ACHN (cell line): ENCODE data around the gene ZEB2.
A peak's percentile ranks its signal among the peaks of the same experiment; 100 is the strongest.

Source experiments
- DNase-seq: peaks from one replicate; pipeline ENCODE4 v3.0.0-alpha.2; 2015
- in situ Hi-C: cut with HindIII; loops from 2 replicates; pipeline ENCODE4 v1.10.0; 2017; ENCODE audit warnings: low sequenced_read_pairs, low pct_ligation_motif_present, low pct_unique_long_range_greater_than_20kb

The ZEB2 gene

GRCh38 chr2:144535300-144535699, 15.4 kb upstream of the ZEB2 start:
- in situ Hi-C loops: no loop called here
- DNase-seq: no peak

- DNase-seq: no peak
- in situ Hi-C loops: no loop called here
These were observed 13.3 kb upstream of the ZEB2 start for GRCh38 chr2:144533221-144533620.

GRCh38 chr2:144530596-144530995, 10.7 kb upstream of the ZEB2 start:
- in situ Hi-C loops: no loop called here
- no peak for DNase-seq

- in situ Hi-C loops: no loop called here
- DNase-seq: no peak
These were observed 9.9 kb upstream of the ZEB2 start for GRCh38 chr2:144529841-144530240.

- in situ Hi-C loops: no loop called here
- DNase-seq: no peak
These were observed 8.2 kb upstream of the ZEB2 start for GRCh38 chr2:144528108-144528507.

- DNase-seq: no peak
- in situ Hi-C loops: no loop called here
These were observed 6.9 kb upstream of the ZEB2 start for GRCh38 chr2:144526831-144527230.

GRCh38 chr2:144524118-144525009, 4.4 kb upstream of the ZEB2 start:
- in situ Hi-C loops: no loop called here
- DNase-seq: peak; percentile 58

GRCh38 chr2:144523596-144524117, 3.7 kb upstream of the ZEB2 start:
- DNase-seq: peak; percentile 25
- in situ Hi-C loops: no loop called here

- in situ Hi-C loops: no loop called here
- DNase-seq: no peak
These were observed 3.1 kb upstream of the ZEB2 start for GRCh38 chr2:144522897-144523595.

GRCh38 chr2:144522176-144522896, 2.4 kb upstream of the ZEB2 start:
- in situ Hi-C loops: no loop called here
- no peak for DNase-seq

- DNase-seq: no peak
- in situ Hi-C loops: no loop called here
These were observed 1.8 kb upstream of the ZEB2 start for GRCh38 chr2:144521686-144522085.

- in situ Hi-C loops: no loop called here
- no peak for DNase-seq
These were observed 1.0 kb upstream of the ZEB2 start for GRCh38 chr2:144520756-144521487.

GRCh38 chr2:144519597-144519933, 354 bp downstream of the ZEB2 start:
- in situ Hi-C loops: no loop called here

GRCh38 chr2:144518748-144519596, 947 bp downstream of the ZEB2 start:
- in situ Hi-C loops: no loop called here
- DNase-seq: peak; percentile 16

More at GRCh38 chr2:144519597-144519933, 354 bp downstream of the ZEB2 start:
- DNase-seq: no peak

- in situ Hi-C loops: no loop called here
- DNase-seq: peak; percentile 48
These were observed 1.8 kb downstream of the ZEB2 start for GRCh38 chr2:144517866-144518747.

GRCh38 chr2:144516981-144517865, 2.7 kb downstream of the ZEB2 start:
- in situ Hi-C loops: no loop called here
- peak; percentile 96 for DNase-seq
